Left kidney (tissue), 2 donors: ENCODE data around the gene TENT4A. TPM values are rescaled to one million over a fixed set of nuclear protein-coding genes. Genes with fewer than 3 reads are reported as not detected.

Source experiments
- DNase-seq: peaks from one replicate; pipeline ENCODE4 v3.0.0-alpha.2; 2013
- polyA plus RNA-seq: library from polyadenylated mRNA; unstranded; fragments of 120-200 nt; gene quantifications from one replicate; pipeline ENCODE4 v1.2.1, GENCODE V29; 2013; ENCODE audit not compliant: insufficient read length

TENT4A gene
- polyA plus RNA-seq, 1 donor = 35.6 TPM

GRCh38 chr5:6717687-6718086 is 4.5 kb downstream of the TENT4A start:
- DNase-seq = no peak

DNA sequence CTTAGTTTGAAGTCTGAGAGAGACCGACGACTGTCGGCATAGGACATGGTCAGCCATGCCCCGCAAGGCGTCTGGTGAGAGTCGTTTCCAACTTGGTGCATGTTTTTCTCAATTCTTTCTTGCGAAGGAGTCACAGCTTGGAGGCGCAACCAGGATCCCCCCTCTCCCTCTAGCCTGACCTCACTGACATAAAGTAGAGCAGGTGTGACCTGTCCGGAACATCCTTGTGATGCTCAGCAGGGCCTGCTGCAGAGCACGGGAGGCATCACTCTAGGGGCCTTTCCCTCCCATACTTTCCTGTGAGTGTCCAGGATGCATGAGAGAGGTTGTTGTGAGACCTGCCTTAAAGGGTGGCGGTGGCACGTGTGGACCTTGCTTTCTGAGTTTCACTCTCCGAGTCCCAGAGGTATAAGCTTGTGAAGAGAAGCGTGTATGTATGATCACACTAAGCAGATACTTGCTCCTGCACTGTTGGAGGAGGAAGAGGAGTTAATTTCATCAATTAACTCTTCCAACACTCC is 5.0 kb downstream of the TENT4A start:
- no peak for DNase-seq

GRCh38 chr5:6718718-6719117 is 5.5 kb downstream of the TENT4A start:
- no peak for DNase-seq

GRCh38 chr5:6719417-6719816 is 6.2 kb downstream of the TENT4A start:
- DNase-seq = no peak

DNA sequence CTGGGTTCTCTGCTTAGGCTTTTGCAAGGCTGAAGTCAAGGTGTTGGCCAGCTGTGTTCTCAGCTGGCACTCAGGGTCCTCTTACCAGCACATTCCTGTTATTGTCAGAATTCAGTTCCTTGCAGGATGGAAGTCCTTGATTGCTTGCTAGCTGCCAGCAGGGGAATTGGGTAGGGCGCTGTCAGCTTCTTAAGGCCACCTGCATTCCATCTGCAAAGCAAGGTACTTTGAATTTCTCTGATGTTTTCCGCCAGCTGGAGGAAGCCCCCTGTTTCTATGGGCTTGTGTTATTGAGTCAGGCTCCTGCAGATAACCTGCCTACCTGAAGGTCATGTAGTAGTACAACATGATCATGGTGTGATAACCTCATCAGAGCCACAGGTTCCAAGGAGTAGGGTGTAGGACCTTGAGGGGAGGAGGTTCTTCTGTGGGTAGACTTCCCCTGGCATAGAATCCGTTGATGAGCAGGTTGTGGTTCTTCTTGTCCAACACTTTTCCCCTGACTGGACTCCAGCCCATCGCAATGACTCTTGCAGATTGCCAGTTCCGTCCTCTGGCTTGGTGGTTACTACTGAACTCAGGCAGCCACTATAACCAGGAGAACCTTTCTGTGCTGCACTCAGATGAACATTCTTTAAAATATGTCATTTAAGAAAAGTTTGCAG is 6.8 kb downstream of the TENT4A start:
- DNase-seq = no peak

DNA sequence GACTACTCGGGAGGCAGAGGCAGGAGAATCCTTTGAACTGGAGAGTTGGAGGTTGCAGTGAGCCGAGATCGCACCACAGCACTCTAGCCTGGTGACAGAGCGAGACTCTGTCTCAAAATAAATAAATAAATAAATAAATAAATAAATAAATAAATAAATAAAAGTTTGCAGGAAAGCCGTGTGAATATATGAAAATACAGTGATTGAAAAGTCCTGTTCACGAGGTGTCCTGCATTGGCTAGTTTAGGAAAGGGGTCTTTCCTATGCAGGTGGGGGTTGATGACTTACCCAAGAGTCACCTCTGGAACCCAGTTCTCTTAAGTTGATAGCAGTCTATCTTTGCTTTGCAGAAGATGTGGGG is 7.3 kb downstream of the TENT4A start:
- DNase-seq = no peak

DNA sequence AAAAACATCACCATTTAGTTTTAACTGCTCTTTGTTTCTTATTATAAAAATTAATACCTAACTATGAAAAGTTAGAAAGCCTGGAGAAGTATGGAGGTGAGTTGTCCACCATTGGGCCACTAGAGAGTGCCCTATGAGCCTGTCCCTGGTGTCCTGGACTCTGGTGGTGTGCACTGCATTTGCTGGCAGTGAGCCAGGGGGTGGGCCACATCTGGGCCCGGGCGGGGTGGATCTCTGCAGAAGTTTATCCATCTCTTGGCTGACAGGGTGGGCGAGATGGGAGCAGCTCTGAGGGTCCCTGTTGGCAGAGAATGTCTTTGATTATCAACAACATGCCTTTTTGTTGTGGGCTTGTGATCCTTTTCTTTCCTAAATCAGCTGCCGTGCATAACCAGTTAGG is 8.2 kb downstream of the TENT4A start:
- DNase-seq = no peak

- DNase-seq = no peak
Measured at GRCh38 chr5:6722015-6722414, 8.8 kb downstream of the TENT4A start.

- no peak for DNase-seq
Measured at GRCh38 chr5:6723122-6723815, 10.0 kb downstream of the TENT4A start.

- DNase-seq = no peak
Measured at GRCh38 chr5:6723816-6724300, 10.6 kb downstream of the TENT4A start.

- no peak for DNase-seq
Measured at GRCh38 chr5:6724321-6724929, 11.2 kb downstream of the TENT4A start.

DNA sequence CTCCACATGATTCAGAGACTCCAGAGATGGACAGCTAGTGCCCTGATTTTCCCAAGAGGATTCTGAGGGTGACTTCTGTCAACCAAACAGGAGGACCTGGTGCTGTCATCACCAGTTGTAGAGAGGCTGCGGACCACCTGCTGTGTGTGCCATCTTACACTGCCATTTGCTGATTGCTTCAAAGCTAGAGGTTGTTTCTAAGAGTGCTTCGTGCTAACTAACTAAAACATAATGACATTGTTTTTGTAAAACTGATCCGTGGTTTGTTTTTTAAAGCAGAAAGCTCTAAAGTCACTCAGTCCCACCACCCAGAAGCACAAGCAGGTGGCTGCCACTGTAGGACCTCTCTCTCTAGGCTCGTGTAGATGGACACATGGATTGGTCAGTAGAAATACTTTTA is 12.2 kb downstream of the TENT4A start:
- DNase-seq = no peak

- no peak for DNase-seq
Measured at GRCh38 chr5:6726006-6726405, 12.8 kb downstream of the TENT4A start.

DNA sequence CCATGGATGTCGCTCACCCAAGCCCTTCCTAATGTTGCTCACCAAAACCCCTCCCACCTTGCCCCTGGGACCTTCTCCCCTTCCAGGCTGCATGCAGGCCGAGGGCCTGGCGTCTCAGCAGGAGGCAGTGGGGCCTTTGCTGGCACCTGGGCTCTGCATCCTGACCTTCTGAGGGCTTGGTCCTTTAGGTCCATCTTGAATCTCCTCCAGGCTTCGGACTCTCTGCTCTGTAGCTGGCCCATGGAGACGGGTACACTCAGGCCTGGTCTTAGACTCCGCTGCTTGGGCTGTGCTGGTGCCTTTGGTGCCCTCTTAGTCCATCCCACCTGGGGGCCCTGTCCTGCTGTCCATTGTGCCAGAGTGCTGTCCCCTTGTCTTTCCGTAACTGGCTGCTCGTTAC is 14.0 kb downstream of the TENT4A start:
- no peak for DNase-seq

DNA sequence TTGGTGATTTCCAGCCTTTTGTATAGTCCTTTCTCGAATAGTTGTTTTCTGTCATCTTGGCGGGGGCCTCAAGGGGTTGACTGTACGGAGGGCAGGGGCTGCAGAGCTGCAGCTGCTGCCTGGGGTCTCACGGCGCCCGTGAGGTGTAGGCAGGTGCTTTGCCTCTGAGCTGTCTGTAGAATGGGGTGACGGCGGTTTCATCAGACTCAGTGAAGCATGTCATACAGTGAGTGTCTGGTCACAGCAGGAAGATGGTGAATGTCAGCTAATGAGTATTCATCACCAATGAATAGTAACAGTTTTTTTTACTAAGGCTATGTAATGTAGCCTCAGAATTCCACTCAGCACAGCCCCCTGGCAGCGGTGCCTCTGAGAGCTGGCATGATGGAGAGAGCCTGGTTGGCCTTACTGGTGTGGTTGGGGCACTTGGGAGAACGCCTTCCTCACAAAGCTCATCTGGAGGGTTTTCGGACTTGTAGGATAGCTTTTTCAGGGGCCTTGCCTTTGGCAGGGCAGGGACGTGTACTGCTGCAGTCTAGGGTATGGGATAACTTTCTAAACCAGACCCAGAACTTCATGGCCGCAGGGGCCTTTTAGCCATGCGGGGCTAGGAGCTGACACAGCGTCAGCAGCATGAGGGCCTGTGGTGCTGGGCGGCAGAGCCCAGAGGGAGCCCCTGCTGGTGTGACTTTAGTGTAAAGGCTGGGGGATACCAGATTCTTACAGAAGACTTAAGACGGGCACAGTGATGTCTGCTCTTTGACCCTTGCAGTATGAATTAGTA is 15.0 kb downstream of the TENT4A start:
- no peak for DNase-seq

DNA sequence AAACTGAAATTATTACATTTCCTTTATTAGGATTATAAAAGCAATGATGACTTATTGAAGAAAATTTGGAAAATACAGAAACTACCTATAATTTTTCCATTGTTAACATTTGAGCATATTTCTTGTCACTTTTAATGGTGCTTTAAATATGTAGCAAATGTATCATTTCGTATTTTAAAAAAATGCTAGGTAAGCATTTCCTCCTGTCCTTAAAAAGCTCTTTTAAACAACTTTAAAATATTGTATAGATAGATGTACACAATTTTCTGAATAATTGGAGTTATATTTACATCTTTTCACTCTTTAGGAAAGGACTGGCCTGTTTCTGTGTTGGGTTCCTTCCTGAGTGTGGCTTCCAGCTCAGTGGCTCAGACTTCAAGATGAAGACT is 15.6 kb downstream of the TENT4A start:
- no peak for DNase-seq

GRCh38 chr5:6729386-6730310 is 16.4 kb downstream of the TENT4A start:
- DNase-seq = no peak

DNA sequence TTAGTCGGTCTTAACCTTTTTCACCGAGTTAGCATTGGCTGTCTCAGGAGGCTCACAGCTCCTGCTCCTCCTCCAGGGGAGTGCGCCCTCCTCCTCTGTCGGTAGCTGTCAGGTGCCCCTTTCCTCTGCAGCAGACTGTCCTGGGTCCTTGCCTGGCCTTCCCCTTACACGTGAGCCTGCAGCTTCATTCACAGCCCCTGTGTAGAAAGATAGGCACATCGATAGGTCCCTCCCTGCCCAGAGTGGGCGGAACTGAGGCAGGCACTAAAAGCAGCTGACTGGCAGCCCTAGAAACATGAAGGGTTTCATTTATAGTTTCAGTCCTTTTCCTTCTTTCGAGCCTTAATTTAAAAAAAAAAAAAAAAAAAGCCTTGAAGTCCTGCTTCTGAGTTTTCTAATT is 17.2 kb downstream of the TENT4A start:
- no peak for DNase-seq

DNA sequence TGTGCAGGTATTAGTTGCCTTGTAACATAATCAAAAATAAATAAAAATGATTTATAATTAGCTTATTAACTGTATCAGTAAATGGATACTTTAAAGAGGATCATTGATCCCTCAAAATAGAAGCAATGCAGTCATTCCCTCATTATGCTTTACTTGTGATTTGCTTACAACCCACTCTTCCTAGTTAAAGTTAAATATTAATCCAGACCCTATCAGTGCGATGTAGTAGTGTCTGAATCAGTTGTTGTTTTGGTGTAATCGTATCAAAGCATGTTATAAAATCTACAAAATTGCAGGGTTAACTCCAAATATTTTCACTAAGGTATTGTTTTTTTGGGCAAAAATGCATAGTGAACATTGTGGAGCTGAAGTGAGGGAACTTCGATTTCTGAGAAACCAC is 17.6 kb downstream of the TENT4A start:
- no peak for DNase-seq

DNA sequence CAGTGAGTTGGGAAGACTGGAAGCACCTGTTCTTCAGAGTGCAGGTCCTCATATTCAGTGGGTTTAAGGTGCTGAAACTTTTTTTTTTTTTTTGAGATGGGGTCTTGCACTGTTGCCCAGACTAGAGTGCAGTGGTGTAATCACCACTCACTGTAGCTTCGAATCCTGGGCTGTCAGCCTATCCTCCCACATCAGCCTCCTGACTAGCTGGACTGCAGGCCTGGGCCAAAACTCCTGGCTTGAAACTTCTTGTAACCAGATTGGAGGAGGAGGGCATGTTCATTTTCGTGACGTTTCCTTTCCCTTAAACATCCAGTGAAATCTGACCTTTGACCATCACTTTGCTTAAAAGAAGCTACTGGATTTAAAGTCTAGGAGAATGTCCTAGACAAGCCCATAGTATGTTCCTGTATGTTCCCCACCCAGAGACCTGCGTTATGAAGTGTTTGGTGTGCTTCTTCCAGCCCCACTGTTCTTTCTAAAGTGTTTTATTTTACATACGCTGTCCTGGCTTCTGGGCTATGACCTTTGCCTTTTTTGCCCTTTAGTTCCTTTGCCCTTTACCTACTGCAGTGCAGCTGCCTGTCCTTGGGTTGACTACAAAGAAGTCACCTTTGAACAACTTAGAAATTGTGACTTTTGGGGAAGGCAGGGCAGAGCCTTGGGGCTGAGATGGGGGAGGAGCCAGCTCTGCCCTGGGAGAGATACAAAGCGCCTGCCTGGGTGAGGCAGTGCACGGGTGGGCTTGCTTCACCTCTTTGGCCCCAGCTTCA is 18.4 kb downstream of the TENT4A start:
- DNase-seq = no peak
